ENCODE measurements around the gene RASSF3. TPM values are rescaled to one million over a fixed set of nuclear protein-coding genes. Genes with fewer than 3 reads are reported as not detected.
"Not testable (repeated sequence)": the region's sequence is repeated elsewhere in the genome, so short reads cannot be mapped to it uniquely, and the experiment has no call there.

The RASSF3 gene
- total and polyA plus RNA-seq, 4 donors, result 9.4 to 18.7 (median 10.9) TPM

DNA sequence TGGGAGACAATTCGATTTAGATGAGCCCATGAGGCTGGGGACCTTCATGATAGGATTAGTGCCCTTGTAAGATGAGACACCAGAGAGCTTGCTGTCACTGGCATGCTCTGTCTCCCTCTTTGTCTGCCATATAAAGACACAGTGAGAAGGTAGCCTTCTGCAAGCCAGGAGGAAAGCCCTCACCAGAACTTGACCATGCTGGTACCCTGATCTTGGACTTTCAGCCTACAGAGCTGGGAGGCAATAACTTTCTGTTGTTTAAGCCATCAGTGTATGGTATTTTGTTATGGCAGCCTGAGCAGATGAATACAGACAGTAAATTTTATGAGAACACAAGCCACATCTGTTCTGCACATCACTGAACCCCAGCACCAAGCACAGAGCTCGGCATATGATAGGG is 38.1 kb upstream of the RASSF3 start:
- H3K9me3 ChIP-seq (ENCODE audit: control insufficient read depth, insufficient read depth, low read length), result peaks cover 1% of the 10 kb centered on the region
- H3K27me3 ChIP-seq (ENCODE audit: control insufficient read depth, insufficient read depth, low read length), result no peaks in the 10 kb centered on the region
- H3K36me3 ChIP-seq (ENCODE audit: control insufficient read depth, insufficient read depth, low read length), result no peaks in the 10 kb centered on the region
- no peak overlapping the region for H3K4me3 ChIP-seq (ENCODE audit: low read depth, low read length)
- no peak overlapping the region for H3K27ac ChIP-seq (ENCODE audit: low read depth, low read length)
- peaks cover 16% of the 10 kb centered on the region for H3K4me1 ChIP-seq (ENCODE audit: control insufficient read depth, insufficient read depth, low read length)
- WGBS (ENCODE audit: insufficient coverage), result no CpG with 5 or more reads among the region's 2 CpGs
- DNase-seq (ENCODE audit: low read depth in 4 of 6, low spot score in 6 of 6), result no peak

DNA sequence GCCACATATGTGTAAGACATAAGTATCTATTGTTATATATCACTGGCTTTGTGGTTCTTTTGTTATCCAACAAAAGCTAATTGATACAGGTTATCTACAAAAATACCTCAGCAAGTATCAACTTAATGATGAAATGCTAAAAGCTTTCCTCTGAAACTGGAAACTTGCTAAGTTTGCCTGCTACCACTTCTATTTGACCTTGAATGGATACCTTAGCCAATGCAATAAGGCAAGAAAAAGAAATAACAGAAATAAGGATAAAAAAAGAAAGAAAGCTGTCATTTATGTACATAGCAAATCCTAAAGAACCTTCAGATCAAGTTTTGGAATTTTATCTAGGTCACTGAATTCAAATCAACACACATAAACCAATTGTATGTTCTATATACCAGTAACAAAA is 35.5 kb upstream of the RASSF3 start:
- Histone ChIP-seq H3K27me3 (ENCODE audit: control insufficient read depth, insufficient read depth, low read length) (no peaks in the 10 kb centered on the region), H3K4me3 (ENCODE audit: low read depth, low read length) (no peak overlapping the region), H3K27ac (ENCODE audit: low read depth, low read length) (no peak overlapping the region), H3K4me1 (ENCODE audit: control insufficient read depth, insufficient read depth, low read length) (peaks cover 5% of the 10 kb centered on the region), H3K9me3 (ENCODE audit: control insufficient read depth, insufficient read depth, low read length) (peaks cover 1% of the 10 kb centered on the region), H3K36me3 (ENCODE audit: control insufficient read depth, insufficient read depth, low read length) (no peaks in the 10 kb centered on the region)
- no peak for DNase-seq (ENCODE audit: low read depth in 4 of 6, low spot score in 6 of 6)

DNA sequence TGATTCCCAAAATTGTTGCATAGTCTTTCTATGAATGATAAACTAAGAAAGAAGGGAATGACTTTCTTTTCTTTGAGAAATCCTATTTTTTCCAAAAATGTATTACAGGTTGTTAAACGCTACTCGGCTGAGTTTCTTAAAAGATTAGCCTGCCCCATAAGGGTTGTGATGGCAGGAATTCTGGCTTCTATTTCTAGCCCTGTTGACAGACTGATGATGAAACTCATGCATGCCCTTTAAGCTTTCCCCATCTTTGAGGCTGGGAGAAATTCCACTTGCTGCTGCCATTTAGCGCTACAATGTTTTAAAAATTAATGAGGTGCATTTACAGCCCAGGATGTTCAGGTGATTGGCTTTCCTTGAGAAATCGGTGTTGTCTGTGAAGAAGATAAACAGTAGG is 33.2 kb upstream of the RASSF3 start:
- Histone ChIP-seq H3K27me3 (ENCODE audit: control insufficient read depth, insufficient read depth, low read length) (no peaks in the 10 kb centered on the region), H3K4me1 (ENCODE audit: control insufficient read depth, insufficient read depth, low read length) (no peaks in the 10 kb centered on the region), H3K4me3 (ENCODE audit: low read depth, low read length) (no peak overlapping the region), H3K27ac (ENCODE audit: low read depth, low read length) (no peak overlapping the region), H3K9me3 (ENCODE audit: control insufficient read depth, insufficient read depth, low read length) (peaks cover 1% of the 10 kb centered on the region), H3K36me3 (ENCODE audit: control insufficient read depth, insufficient read depth, low read length) (no peaks in the 10 kb centered on the region)
- DNase-seq (ENCODE audit: low read depth in 4 of 6, low spot score in 6 of 6), result no peak
- WGBS (ENCODE audit: insufficient coverage), result 80% methylated on average over 2 of the region's 4 CpGs

DNA sequence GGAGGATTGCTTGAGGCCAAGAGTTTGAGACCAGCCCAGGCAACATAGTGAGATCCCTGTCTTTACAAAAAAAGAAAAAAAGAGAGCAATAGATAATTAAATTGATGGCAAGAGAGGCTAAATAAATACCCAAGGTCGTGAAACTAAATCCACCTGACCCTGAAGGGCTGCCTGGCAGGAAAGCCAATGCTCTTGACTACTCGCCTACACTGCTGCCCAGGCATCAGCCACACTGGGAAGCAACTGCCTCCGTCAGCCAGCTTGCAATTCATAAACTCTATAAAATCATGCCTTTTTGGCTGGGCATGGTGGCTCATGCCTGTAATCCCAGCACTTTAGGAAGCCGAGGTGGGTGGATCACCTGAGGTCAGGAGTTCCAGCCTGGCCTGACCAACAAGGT is 31.7 kb upstream of the RASSF3 start:
- Histone ChIP-seq H3K36me3 (ENCODE audit: control insufficient read depth, insufficient read depth, low read length) (no peaks in the 10 kb centered on the region), H3K27me3 (ENCODE audit: control insufficient read depth, insufficient read depth, low read length) (no peaks in the 10 kb centered on the region), H3K27ac (ENCODE audit: low read depth, low read length) (no peak overlapping the region), H3K4me3 (ENCODE audit: low read depth, low read length) (no peak overlapping the region), H3K4me1 (ENCODE audit: control insufficient read depth, insufficient read depth, low read length) (no peaks in the 10 kb centered on the region), H3K9me3 (ENCODE audit: control insufficient read depth, insufficient read depth, low read length) (peaks cover 1% of the 10 kb centered on the region)
- WGBS (ENCODE audit: insufficient coverage), result 100% methylated on average over 4 of the region's 4 CpGs
- no peak for DNase-seq (ENCODE audit: low read depth in 4 of 6, low spot score in 6 of 6)

DNA sequence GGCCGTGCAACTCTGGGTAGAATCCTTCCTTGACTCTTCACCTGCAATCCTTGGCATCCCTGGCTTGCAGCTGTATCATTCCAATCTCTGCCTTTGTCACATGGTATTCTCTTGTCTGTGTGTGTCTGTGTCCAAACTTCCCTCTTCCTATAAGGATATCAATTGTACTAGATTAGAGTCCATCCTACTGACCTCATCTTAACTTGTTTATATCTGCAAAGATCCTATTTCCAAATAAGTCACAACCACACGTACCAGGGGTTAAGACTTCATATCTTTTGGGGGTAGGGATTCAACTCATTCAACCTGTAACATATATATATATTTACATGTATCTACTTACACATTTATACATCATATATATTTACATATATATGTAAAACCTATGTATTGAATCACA is 29.6 kb upstream of the RASSF3 start:
- no CpG with 5 or more reads among the region's 2 CpGs for WGBS (ENCODE audit: insufficient coverage)
- Histone ChIP-seq H3K9me3 (ENCODE audit: control insufficient read depth, insufficient read depth, low read length) (no peaks in the 10 kb centered on the region), H3K4me1 (ENCODE audit: control insufficient read depth, insufficient read depth, low read length) (no peaks in the 10 kb centered on the region)

DNA sequence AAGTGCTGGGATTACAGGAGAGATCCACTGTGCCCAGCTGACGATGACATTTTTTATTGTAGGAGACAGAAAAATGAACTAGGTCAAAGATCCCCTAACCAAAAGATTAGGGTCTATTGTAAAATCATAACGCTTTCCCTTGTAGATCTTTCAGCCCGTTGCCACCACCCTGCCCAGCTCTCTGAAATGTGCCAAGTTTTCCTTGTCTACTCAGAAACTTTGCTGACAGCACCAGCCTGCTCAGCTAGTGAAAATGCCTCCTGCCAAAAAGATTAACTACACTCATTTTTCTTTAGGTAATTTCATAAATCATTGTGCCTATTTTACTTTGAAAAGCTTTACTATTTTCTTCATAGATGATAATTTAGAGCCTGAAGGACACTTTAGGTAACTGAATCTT is 28.2 kb upstream of the RASSF3 start:
- 81% methylated on average over 3 of the region's 3 CpGs for WGBS (ENCODE audit: insufficient coverage)
- Histone ChIP-seq H3K27ac (ENCODE audit: low read depth, low read length) (no peak overlapping the region), H3K9me3 (ENCODE audit: control insufficient read depth, insufficient read depth, low read length) (no peaks in the 10 kb centered on the region), H3K36me3 (ENCODE audit: control insufficient read depth, insufficient read depth, low read length) (no peaks in the 10 kb centered on the region), H3K4me1 (ENCODE audit: control insufficient read depth, insufficient read depth, low read length) (no peaks in the 10 kb centered on the region), H3K4me3 (ENCODE audit: low read depth, low read length) (no peak overlapping the region), H3K27me3 (ENCODE audit: control insufficient read depth, insufficient read depth, low read length) (no peaks in the 10 kb centered on the region)
- DNase-seq (ENCODE audit: low read depth in 4 of 6, low spot score in 6 of 6), result peak in 1 of 6 donors; percentile 34

More for the DNA sequence above, 29.6 kb upstream of the RASSF3 start:
- no peak for DNase-seq (ENCODE audit: low read depth in 4 of 6, low spot score in 6 of 6)
- Histone ChIP-seq H3K4me3 (ENCODE audit: low read depth, low read length) (no peak overlapping the region), H3K36me3 (ENCODE audit: control insufficient read depth, insufficient read depth, low read length) (no peaks in the 10 kb centered on the region), H3K27ac (ENCODE audit: low read depth, low read length) (no peak overlapping the region), H3K27me3 (ENCODE audit: control insufficient read depth, insufficient read depth, low read length) (no peaks in the 10 kb centered on the region)

DNA sequence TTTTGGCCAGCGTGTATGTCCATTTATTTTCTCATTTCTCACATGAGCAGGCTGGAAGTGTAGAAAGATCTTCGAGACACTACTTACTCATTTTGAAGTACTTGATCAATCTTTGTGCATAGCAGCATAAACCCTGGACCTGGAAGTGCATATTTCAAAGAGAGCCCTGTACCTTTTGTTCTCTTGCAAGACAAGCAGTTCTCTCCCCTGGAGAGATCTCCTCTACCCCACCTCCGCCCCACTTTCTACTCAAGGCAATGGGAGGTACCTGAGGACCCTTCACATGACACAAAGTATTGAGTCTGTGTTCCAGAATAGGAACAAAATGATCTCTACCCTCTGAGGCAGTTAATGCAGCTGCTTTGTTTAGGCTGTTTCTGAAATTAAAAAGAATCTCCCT is 27.4 kb upstream of the RASSF3 start:
- 69% methylated on average over 3 of the region's 3 CpGs for WGBS (ENCODE audit: insufficient coverage)
- no peak overlapping the region for H3K4me3 ChIP-seq (ENCODE audit: low read depth, low read length)
- H3K27me3 ChIP-seq (ENCODE audit: control insufficient read depth, insufficient read depth, low read length), result no peaks in the 10 kb centered on the region
- H3K9me3 ChIP-seq (ENCODE audit: control insufficient read depth, insufficient read depth, low read length), result no peaks in the 10 kb centered on the region
- H3K36me3 ChIP-seq (ENCODE audit: control insufficient read depth, insufficient read depth, low read length), result no peaks in the 10 kb centered on the region
- no peak overlapping the region for H3K27ac ChIP-seq (ENCODE audit: low read depth, low read length)
- no peak for DNase-seq (ENCODE audit: low read depth in 4 of 6, low spot score in 6 of 6)
- H3K4me1 ChIP-seq (ENCODE audit: control insufficient read depth, insufficient read depth, low read length), result no peaks in the 10 kb centered on the region

DNA sequence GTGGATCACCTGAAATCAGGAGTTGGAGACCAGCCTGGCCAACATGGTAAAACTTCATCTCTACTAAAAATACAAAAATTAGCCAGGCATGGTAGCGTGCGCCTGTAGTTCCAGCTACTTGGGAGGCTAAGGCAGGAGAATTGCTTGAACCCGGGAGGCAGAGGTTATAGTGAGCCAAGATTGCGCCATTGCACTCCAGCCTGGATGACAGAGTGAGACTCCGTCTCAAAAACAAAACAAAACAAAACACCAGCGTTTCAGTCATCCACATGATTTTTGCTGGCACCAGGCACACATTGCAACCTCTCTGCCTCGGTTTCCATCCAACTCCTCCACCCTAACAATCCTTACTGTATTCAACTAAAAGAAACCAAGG is 26.9 kb upstream of the RASSF3 start:
- not testable (repeated sequence) for H3K4me1 ChIP-seq (ENCODE audit: control insufficient read depth, insufficient read depth, low read length); H3K27me3 ChIP-seq (ENCODE audit: control insufficient read depth, insufficient read depth, low read length); H3K36me3 ChIP-seq (ENCODE audit: control insufficient read depth, insufficient read depth, low read length); DNase-seq (ENCODE audit: low read depth in 4 of 6, low spot score in 6 of 6); H3K4me3 ChIP-seq (ENCODE audit: low read depth, low read length); H3K9me3 ChIP-seq (ENCODE audit: control insufficient read depth, insufficient read depth, low read length)
- WGBS (ENCODE audit: insufficient coverage), result 94% methylated on average over 3 of the region's 7 CpGs
- peak overlapping the region; percentile 47 for H3K27ac ChIP-seq (ENCODE audit: low read depth, low read length)

DNA sequence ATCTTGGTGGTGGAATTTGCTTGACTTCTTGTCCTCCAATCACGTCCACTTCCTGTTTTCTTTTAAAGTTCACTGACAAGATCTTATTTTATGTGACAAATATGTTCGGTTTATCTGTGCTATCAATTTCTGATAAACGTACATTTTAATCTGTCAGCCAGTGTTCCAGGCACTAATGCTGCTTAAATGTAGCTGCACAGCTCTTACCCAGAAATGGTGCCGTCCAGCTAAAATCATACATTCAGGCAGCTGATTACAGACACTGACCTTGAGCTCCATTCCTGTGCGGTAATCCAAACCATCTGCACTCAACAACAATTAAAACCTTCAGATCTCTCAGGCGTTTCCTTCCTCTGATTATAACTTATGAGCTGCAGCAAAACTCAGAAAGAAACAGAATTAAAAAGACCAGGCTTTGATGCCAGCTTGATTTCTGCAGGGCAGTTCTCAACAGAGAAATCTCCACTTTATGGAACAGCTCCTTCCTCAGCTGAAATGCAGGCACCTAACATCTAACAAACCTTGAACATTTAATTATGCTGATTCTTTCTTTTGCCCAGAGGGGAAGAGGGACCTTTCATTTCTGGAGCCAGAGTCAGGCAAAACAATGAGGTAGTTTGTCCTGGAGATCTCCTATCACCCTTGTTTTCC is 26.4 kb upstream of the RASSF3 start:
- WGBS (ENCODE audit: insufficient coverage), result 67% methylated on average over 3 of the region's 6 CpGs
- H3K36me3 ChIP-seq (ENCODE audit: control insufficient read depth, insufficient read depth, low read length), result no peaks in the 10 kb centered on the region
- H3K9me3 ChIP-seq (ENCODE audit: control insufficient read depth, insufficient read depth, low read length), result no peaks in the 10 kb centered on the region
- H3K4me3 ChIP-seq (ENCODE audit: low read depth, low read length), result no peak overlapping the region
- no peaks in the 10 kb centered on the region for H3K27me3 ChIP-seq (ENCODE audit: control insufficient read depth, insufficient read depth, low read length)
- peak overlapping the region; percentile 47 for H3K27ac ChIP-seq (ENCODE audit: low read depth, low read length)
- peak in 2 of 6 donors; percentile 15 to 30 for DNase-seq (ENCODE audit: low read depth in 4 of 6, low spot score in 6 of 6)
- no peaks in the 10 kb centered on the region for H3K4me1 ChIP-seq (ENCODE audit: control insufficient read depth, insufficient read depth, low read length)

DNA sequence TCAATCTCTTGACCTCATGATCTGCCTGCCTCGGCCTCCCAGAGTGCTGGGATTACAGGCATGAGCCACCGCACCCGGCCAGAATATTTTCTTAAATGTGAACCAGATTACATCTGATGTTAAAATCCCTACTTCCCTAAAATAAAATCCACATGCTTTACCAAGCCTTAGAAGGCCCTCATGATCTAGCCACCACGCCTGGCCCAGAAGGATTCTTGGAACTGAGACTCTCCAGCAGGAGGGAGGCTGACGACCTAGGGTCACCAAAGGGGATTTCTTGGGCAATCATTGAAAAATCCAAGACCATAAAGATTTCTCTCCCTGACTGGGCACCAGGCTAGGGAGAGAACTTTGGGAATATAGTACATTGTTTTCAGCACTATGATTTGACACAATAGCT is 25.2 kb upstream of the RASSF3 start:
- 90% methylated on average over 2 of the region's 5 CpGs for WGBS (ENCODE audit: insufficient coverage)
- Histone ChIP-seq H3K4me1 (ENCODE audit: control insufficient read depth, insufficient read depth, low read length) (no peaks in the 10 kb centered on the region), H3K36me3 (ENCODE audit: control insufficient read depth, insufficient read depth, low read length) (no peaks in the 10 kb centered on the region), H3K4me3 (ENCODE audit: low read depth, low read length) (no peak overlapping the region), H3K27me3 (ENCODE audit: control insufficient read depth, insufficient read depth, low read length) (no peaks in the 10 kb centered on the region), H3K9me3 (ENCODE audit: control insufficient read depth, insufficient read depth, low read length) (no peaks in the 10 kb centered on the region), H3K27ac (ENCODE audit: low read depth, low read length) (no peak overlapping the region)
- DNase-seq (ENCODE audit: low read depth in 4 of 6, low spot score in 6 of 6), result no peak
